Measurements from ENCODE around the gene NDUFAF5.
"Not testable (repeated sequence)": the region's sequence is repeated elsewhere in the genome, so short reads cannot be mapped to it uniquely, and the experiment has no call there.

The NDUFAF5 gene

GRCh38 chr20:13784893-13785715, at the start of gene NDUFAF5, which contains the start of gene ESF1:
Gene NDUFAF5 (plus strand): TSS chr20:13785028. CDS start chr20:13785069, 41 bp downstream.
Gene ESF1 (minus strand): TSS chr20:13784919. CDS start chr20:13783140, 1,779 bp downstream.
- DNase-seq (ENCODE audit: low read depth in 2 of 2) = peak; percentile 84 to 90

GRCh38 chr20:13735826-13736225, 49.0 kb upstream of the NDUFAF5 start:
- no peak for DNase-seq (ENCODE audit: low read depth in 2 of 2)

GRCh38 chr20:13736436-13737191, 48.2 kb upstream of the NDUFAF5 start:
- no peak for DNase-seq (ENCODE audit: low read depth in 2 of 2)

GRCh38 chr20:13738187-13738586, 46.6 kb upstream of the NDUFAF5 start:
- not testable (repeated sequence) for DNase-seq (ENCODE audit: low read depth in 2 of 2)

GRCh38 chr20:13739731-13740649, 44.8 kb upstream of the NDUFAF5 start:
- DNase-seq (ENCODE audit: low read depth in 2 of 2) = no peak

- DNase-seq (ENCODE audit: low read depth in 2 of 2) = no peak
Measured at GRCh38 chr20:13741879-13742278, 42.9 kb upstream of the NDUFAF5 start.

- DNase-seq (ENCODE audit: low read depth in 2 of 2) = no peak
Measured at GRCh38 chr20:13744352-13744751, 40.5 kb upstream of the NDUFAF5 start.

- no peak for DNase-seq (ENCODE audit: low read depth in 2 of 2)
Measured at GRCh38 chr20:13745784-13746183, 39.0 kb upstream of the NDUFAF5 start.

- no peak for DNase-seq (ENCODE audit: low read depth in 2 of 2)
Measured at GRCh38 chr20:13749811-13750210, 35.0 kb upstream of the NDUFAF5 start.

- DNase-seq (ENCODE audit: low read depth in 2 of 2) = no peak
Measured at GRCh38 chr20:13753436-13754036, 31.3 kb upstream of the NDUFAF5 start.

GRCh38 chr20:13755809-13756208, 29.0 kb upstream of the NDUFAF5 start:
- no peak for DNase-seq (ENCODE audit: low read depth in 2 of 2)

GRCh38 chr20:13756551-13756950, 28.3 kb upstream of the NDUFAF5 start:
- DNase-seq (ENCODE audit: low read depth in 2 of 2) = no peak

- no peak for DNase-seq (ENCODE audit: low read depth in 2 of 2)
Measured at GRCh38 chr20:13758884-13759283, 25.9 kb upstream of the NDUFAF5 start.

- not testable (repeated sequence) for DNase-seq (ENCODE audit: low read depth in 2 of 2)
Measured at GRCh38 chr20:13760451-13760946, 24.3 kb upstream of the NDUFAF5 start.

- no peak for DNase-seq (ENCODE audit: low read depth in 2 of 2)
Measured at GRCh38 chr20:13765299-13765698, 19.5 kb upstream of the NDUFAF5 start.

GRCh38 chr20:13765868-13766416, 18.9 kb upstream of the NDUFAF5 start:
- no peak for DNase-seq (ENCODE audit: low read depth in 2 of 2)

- DNase-seq (ENCODE audit: low read depth in 2 of 2) = no peak
Measured at GRCh38 chr20:13770141-13770540, 14.7 kb upstream of the NDUFAF5 start.

- DNase-seq (ENCODE audit: low read depth in 2 of 2) = no peak
Measured at GRCh38 chr20:13771853-13772453, 12.9 kb upstream of the NDUFAF5 start.

GRCh38 chr20:13772529-13772928, 12.3 kb upstream of the NDUFAF5 start:
- DNase-seq (ENCODE audit: low read depth in 2 of 2) = no peak

GRCh38 chr20:13775867-13776266, 9.0 kb upstream of the NDUFAF5 start:
- DNase-seq (ENCODE audit: low read depth in 2 of 2) = no peak

Data from stimulated activated CD8-positive, alpha-beta memory T cell treated with anti-CD3 and anti-CD28 coated beads, Interleukin-15, amount 100 ng/mL, for 4 hours (primary cell).